ENCODE results near the gene PPL.

PPL gene

DNA sequence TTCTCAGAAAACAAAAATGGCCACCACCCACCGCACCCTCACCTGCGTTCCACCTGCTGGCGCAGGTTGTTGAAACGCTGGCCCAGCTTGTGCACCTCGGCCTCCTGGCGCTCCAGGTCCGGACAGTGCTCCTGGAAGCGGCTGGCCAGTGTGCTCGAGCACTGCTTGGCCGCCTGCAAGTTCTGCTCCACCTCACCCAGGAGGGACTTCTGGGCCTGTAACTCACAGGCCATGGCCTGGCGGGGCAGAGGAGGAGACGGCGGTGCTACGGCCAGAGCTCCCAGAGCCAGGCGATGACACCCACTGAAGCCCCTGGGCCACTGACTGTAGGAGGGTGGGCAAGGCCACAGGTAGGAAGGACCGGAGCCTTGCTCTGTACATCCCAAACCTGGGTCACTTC, 46.3 kb downstream of the PPL start:
- no peak for DNase-seq (ENCODE audit: low read depth in 4 of 4, low spot score in 1 of 4)

DNA sequence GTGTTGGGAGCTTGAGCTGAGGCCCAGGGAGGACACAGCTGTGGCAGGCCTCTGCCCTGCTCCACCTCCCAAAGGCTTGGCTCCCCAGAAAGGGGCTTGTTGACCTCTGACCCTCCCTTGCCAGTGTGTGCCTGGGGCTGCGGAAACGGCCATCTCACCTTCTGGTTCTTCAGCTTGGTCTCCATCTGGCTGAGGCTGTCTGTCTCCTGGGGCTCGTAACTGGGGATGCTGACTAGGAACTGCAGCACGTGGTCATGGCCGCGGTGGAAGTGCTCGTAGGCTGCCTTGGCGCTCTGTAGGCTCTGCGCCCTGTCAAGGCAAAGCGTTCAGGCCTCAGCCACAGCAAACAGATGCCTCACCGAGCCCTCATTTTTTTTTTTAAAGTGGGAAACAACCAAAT, 46.9 kb downstream of the PPL start:
- no peak for DNase-seq (ENCODE audit: low read depth in 4 of 4, low spot score in 1 of 4)

- DNase-seq (ENCODE audit: low read depth in 4 of 4, low spot score in 1 of 4), result no peak
Measured at GRCh38 chr16:4888428-4889135, 48.4 kb downstream of the PPL start.

GRCh38 chr16:4886151-4886550, 50.8 kb downstream of the PPL start:
- no peak for DNase-seq (ENCODE audit: low read depth in 4 of 4, low spot score in 1 of 4)

DNA sequence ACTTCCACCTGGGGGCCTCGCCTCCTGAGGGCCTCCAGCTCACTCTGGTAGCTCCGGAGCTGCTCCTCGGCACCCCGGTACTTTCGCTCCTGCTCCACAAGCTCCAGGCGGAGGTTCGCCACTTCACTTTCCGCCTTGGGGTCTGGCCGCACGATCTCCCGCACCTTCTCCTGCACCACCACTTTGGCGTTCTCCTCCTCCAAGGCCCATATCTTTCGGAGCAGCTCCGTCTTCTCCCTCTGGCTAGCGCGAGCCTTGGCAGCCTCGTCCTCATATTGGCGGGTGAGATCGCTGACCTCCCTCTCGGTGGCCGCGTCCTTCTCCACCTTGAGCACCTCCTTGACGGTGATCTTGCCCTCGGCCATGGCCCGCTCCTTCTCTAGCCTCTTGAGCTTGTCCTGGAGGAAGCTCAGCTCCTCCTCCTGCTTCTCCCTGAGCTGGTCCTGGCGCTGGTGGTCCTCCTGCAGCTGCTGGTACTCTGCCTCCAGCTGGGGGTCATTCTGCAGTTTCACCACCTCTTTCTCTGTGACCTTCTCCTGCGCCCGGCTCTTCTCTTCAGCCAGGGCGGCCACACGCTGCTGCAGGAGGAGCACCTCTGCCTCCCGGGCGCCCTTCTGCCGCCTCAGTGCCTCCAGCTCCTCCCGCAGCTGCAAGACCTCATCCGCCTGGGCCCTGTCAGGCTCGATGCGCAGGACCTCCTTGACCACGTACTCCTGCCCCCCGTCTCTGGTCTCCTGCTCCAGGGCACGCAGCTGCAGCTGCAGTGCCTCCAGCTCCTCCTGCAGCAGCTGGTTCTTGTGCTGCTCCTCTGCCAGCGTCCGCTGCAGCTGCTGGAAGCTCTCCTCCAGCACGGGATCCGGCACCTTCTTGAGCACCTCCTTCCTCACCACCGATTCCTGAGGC, 51.7 kb downstream of the PPL start:
- no peak for DNase-seq (ENCODE audit: low read depth in 4 of 4, low spot score in 1 of 4)

DNA sequence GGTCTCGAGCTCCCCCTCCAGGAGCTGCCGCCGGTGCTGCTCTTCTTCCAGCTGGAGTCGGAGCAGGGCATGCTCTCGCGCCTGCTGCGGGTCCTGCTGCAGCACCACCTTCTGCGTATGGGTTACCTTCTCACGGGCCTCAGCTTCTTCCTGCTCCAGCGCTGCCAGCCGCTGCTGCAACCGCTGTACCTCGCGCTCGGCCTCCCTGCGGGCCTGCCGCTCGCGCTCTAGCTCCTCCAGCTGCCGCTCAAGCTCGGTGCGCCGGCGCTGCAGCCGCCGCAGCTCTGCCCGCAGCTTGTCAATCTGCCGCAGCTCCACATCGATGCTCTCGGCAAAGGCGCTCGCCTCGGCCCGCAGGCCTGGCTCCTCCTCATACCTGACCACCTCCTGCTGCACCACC, 52.7 kb downstream of the PPL start:
- DNase-seq (ENCODE audit: low read depth in 4 of 4, low spot score in 1 of 4), result no peak

DNA sequence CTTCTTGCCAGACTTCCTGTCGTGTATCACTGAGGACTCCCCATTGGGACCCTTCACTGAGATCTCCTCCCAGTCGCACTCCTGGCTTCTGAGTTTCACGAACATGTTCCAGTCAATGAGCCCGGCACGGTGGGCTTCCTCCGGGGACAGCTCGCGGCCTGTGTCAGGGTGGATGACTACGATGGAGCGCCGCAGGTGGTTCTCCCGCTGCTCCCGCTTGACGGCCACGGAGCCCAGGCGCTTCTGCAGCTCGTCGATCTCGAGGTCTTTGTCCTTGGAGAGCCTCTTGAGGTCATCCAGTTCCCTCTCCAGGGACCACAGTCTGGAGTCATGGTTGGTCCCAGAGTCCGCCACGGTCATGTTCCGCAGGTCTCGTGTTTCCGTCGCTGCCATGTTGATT, 53.4 kb downstream of the PPL start:
- DNase-seq (ENCODE audit: low read depth in 4 of 4, low spot score in 1 of 4), result no peak

- no peak for DNase-seq (ENCODE audit: low read depth in 4 of 4, low spot score in 1 of 4)
Measured at GRCh38 chr16:4882633-4883285, 54.2 kb downstream of the PPL start.

DNA sequence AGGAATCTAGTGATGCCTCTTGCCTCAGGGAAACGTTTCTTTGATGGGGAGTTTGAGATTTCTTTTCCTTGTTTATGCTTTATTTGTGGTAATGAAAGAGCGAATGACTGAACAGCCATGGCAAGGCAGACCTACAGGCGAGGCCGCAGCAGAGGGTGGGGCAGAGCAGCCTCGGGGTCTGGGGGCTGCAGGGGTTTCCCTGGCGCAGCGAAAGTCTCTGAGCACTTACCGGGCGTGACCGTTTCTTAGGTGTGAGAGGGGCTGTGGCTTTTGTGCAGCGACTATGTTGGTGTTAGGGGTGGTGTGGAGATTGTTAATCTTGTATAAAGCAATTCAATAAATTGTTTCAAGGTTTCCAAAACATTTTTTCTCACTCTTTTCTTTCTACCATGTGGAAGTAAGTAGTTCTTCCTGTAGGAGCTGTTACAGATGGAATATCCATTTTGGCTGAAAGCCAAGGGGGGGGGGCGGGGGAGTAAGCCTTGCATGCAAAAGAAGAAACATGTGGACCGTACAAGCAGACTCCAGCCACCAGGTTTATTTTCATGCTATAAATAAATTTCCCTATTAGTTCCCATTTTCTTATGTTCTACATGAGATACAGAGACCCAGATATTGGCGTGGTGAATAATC, 54.8 kb downstream of the PPL start:
- no peak for DNase-seq (ENCODE audit: low read depth in 4 of 4, low spot score in 1 of 4)

DNA sequence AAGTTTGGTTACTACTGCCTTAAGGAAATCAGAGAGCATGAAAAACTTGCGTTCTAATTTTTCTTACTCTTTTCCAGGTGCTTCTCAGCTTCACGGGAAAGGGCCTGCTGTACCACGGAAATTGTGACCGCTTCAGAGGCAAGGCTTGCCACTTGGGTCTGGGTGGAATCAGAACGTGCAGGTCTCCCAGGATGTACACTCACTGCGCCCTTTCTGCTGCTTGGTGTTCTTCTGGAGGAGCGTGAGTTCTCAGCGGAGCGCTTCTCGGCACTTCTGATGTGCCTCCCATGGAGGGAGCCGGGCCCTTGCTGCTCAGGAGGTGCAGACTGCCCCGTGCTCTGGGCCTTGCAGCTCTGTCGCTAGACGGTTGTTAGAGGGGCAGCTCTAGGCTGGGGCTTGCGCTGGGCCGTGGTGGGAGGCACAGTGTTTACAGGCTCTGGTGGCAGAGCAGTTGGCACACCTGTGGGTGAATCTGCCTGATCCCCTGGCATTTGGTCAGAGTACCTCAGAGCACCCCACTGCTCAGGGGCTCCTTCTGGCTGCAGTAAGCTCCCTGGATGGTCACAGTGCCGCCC, 56.9 kb downstream of the PPL start:
- no peak for DNase-seq (ENCODE audit: low read depth in 4 of 4, low spot score in 1 of 4)

DNA sequence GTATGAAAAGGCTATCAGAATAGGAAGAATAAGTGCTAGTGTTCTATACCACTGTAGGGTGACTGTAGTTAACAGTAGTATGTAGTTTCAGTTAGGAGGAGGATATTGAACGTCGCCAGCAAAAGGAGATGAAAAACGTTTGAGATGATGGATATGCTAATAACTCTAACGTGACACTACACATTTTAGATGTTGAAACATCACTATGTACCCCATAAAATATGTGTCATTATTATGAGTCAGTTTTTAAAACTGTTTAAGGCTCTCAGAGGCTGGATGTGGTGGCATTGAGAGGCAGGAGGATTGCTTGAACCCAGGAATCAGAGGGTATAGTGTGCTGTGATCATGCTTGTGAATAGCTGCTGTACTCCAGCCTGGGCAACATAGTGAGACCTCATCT, 57.9 kb downstream of the PPL start:
- no peak for DNase-seq (ENCODE audit: low read depth in 4 of 4, low spot score in 1 of 4)

GRCh38 chr16:4877380-4877685, 59.6 kb downstream of the PPL start:
- no peak for DNase-seq (ENCODE audit: low read depth in 4 of 4, low spot score in 1 of 4)

DNA sequence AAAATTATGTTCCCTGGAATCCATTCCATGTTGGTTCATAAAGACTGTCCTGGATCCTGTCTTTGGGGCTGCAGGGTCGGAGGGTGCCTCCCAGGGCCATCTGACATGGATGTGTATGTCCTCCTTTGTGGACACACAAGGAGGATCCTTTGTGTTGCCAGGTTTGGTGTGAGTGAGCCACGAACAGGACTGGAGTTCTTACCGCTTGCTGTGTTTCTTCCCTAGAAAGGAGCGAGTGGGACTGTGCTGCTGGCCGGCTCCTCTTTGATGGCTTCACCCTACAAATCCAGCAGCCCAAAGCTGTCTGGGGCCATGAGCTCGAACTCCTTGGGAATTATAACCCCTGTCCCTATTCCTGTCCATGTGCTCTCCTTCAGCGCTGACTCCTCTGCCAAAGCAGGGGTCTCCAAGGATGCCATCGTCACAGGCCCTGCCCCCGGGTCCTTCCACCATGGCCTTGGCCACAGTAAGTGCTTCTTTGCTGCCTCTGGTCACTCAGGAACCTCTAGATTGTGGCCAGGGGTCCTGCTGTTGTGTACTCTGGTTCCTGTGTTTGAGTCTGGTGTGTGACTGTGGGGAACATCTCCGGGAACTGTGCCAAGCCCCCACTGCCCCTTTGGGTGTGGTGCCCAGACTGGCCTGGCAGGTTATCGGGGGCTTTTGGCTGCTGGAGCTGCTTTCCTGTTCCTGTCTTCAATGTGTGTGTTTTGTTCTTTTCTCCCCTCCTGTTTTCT, 60.1 kb downstream of the PPL start:
- DNase-seq (ENCODE audit: low read depth in 4 of 4, low spot score in 1 of 4), result no peak

DNA sequence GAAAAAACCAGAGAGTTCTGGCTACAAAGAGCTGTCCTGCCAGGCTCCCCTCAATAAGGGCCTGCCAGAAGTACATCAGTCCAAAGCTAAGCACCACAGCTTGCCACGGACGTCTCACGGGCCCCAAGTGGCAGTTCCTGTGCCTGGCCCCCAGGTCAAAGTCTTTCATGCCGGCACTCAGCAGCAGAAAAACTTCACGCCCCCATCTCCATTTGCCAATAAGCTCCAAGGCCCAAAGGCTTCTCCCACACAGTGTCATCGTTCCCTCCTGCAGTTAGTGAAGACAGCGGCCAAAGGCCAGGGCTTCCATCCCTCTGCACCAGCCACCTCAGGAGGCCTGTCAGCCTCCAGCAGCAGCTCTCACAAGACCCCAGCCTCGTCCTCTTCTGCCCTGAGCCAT, 62.3 kb downstream of the PPL start:
- DNase-seq (ENCODE audit: low read depth in 4 of 4, low spot score in 1 of 4), result no peak

GRCh38 chr16:4873091-4873490, 63.9 kb downstream of the PPL start:
- DNase-seq (ENCODE audit: low read depth in 4 of 4, low spot score in 1 of 4), result no peak

DNA sequence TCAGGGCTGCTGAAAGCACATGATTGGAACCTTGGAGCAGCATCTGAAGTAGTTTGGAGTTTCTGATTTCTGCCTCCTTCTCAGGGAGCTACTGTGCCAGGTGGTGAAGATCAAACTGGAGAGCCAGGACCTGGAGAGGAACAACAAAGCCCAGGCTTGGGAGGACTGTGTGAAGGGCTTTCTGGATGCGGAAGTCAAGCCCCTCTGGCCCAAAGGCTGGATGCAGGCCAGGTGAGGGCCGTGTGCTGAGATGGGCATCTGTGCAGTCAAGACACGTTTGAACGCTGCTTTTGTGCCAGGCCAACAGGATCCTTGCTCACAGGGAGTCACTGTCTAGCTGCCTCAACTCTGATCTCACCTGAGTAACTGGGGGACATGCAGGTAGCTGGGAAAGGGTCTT, 65.9 kb downstream of the PPL start:
- DNase-seq (ENCODE audit: low read depth in 4 of 4, low spot score in 1 of 4), result no peak

DNA sequence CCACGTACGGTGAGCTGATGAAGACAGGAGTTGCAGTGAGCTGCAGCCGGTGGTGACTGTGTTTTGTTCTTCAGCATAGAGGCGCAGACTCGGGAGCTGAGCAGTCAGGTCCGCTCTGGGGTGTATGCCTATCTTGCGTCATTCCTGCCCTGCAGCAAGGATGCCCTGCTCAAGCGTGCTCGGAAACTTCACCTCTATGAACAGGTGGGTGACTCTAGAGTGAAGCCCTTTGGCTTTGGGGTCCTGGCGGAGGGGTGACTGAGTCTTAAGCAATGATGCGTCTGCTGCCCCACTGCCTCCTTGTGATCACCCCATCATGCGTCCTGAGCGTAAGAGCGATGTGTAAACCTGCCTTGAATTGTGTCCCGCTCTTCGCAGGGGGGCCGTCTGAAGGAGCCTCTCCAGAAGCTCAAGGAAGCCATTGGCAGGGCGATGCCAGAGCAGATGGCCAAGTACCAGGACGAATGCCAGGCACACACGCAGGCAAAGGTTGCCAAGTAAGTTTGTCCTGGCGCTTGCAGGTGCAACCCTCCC, 66.7 kb downstream of the PPL start:
- no peak for DNase-seq (ENCODE audit: low read depth in 4 of 4, low spot score in 1 of 4)

- DNase-seq (ENCODE audit: low read depth in 4 of 4, low spot score in 1 of 4), result no peak
Measured at GRCh38 chr16:4869147-4869805, 67.7 kb downstream of the PPL start.

DNA sequence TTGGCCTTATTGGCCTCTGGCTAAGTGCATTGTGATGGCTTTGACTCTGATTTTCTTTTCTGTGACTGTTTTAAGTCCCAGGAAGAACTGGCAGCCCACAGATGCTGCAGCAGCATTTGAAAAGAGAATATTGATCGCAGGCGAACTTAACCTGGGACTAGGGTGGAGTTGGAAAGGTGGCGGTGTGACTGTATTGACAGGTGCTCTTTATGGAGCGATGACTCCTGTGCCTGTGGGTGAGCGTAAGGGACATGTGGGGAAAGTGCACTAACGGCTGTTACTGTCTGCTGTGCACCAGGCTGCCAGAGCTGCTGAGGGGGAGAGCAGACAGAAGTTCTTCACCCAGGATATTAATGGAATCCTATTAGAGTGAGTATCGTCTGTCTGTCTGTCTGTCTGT, 68.4 kb downstream of the PPL start:
- DNase-seq (ENCODE audit: low read depth in 4 of 4, low spot score in 1 of 4), result no peak

GRCh38 chr16:4868026-4868425, 68.9 kb downstream of the PPL start:
- no peak for DNase-seq (ENCODE audit: low read depth in 4 of 4, low spot score in 1 of 4)
